GM20000 (cell line): ENCODE results near the gene PTPN1.

Experiments
- DNase-seq: peaks from one replicate; pipeline ENCODE4 v3.0.0; 2012; ENCODE audit warnings: low spot score
- CTCF ChIP-seq: IDR thresholded peaks from 2 replicates; pipeline ENCODE4 v1.5.1; 2012; ENCODE audit warnings: mild to moderate bottlenecking, control low read depth; ENCODE audit errors: extremely low read depth, missing control alignments

The PTPN1 gene

GRCh38 chr20:50515471-50516106 is 5.4 kb downstream of the PTPN1 start:
- TF ChIP-seq CTCF = no peak
- no peak for DNase-seq

GRCh38 chr20:50516180-50516934 is 6.2 kb downstream of the PTPN1 start:
- no peak for TF ChIP-seq CTCF
- peak; percentile 38 for DNase-seq

GRCh38 chr20:50516935-50517816 is 7.0 kb downstream of the PTPN1 start:
- no peak for DNase-seq
- no peak for TF ChIP-seq CTCF

- DNase-seq = no peak
- no peak for TF ChIP-seq CTCF
Measured at GRCh38 chr20:50517817-50518154, 7.6 kb downstream of the PTPN1 start.

GRCh38 chr20:50518270-50518721 is 8.1 kb downstream of the PTPN1 start:
- DNase-seq = no peak
- no peak for TF ChIP-seq CTCF

- no peak for DNase-seq
- no peak for TF ChIP-seq CTCF
Measured at GRCh38 chr20:50519036-50519762, 9.0 kb downstream of the PTPN1 start.
